ENCODE data around the gene SLC18A3. TPM values are rescaled to one million over a fixed set of nuclear protein-coding genes. Genes with fewer than 3 reads are reported as not detected.

SLC18A3 gene
- total and polyA plus RNA-seq, 5 experiments from 2014 or later = not detected

DNA sequence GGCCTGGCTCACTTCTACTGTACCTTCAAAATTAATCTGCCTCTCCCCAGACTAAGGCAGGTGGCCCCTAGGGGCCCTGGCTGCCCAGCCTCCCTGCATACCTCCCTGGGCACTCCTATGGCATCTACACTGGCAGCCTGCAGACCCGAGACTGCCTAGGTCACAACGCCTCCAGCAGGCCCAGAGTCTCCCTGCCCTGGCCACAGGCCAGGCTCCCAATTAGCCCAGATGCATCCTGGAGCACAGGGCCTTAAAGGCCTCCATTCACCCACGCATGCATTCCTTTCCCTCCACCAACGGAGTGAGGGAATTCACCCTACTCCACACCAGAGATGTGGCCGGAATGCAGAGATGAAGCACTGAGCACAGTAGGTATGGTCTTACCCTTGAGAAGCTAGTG, 5.6 kb downstream of the SLC18A3 start:
- H3K4me1 Mint-ChIP-seq = peaks cover 6 to 27% (median 16%) of the 10 kb centered on the region in 4 donors
- ATAC-seq (no peak), DNase-seq (peak in 1 of 10 donors; percentile 40)
- no peak overlapping the region for H3K27ac Mint-ChIP-seq
- POLR2A ChIA-PET = no interaction called here
- H3K36me3 Mint-ChIP-seq = peaks cover 0 to 4% (median 4%) of the 10 kb centered on the region in 3 donors
- H3K4me3 Mint-ChIP-seq = no peak overlapping the region
- peaks cover 46 to 98% (median 84%) of the 10 kb centered on the region in 5 donors for H3K27me3 Mint-ChIP-seq
- peaks cover 0 to 11% (median 0%) of the 10 kb centered on the region in 9 donors for H3K9me3 Mint-ChIP-seq

GRCh38 chr10:49616421-49617101, 6.5 kb downstream of the SLC18A3 start:
- peaks cover 0 to 9% (median 0%) of the 10 kb centered on the region in 9 donors for H3K9me3 Mint-ChIP-seq
- H3K4me1 Mint-ChIP-seq = peaks cover 6 to 23% (median 13%) of the 10 kb centered on the region in 4 donors
- H3K27me3 Mint-ChIP-seq = peaks cover 46 to 94% (median 78%) of the 10 kb centered on the region in 5 donors
- H3K4me3 Mint-ChIP-seq = no peak overlapping the region
- POLR2A ChIA-PET = no interaction called here
- peaks cover 0 to 4% (median 4%) of the 10 kb centered on the region in 3 donors for H3K36me3 Mint-ChIP-seq
- ATAC-seq (no peak), DNase-seq (peak in 1 of 10 donors; percentile 7)
- no peak overlapping the region for H3K27ac Mint-ChIP-seq

GRCh38 chr10:49617121-49618020, 7.3 kb downstream of the SLC18A3 start:
- ATAC-seq = no peak
- no peak overlapping the region for H3K4me3 Mint-ChIP-seq
- peaks cover 5 to 15% (median 11%) of the 10 kb centered on the region in 4 donors for H3K4me1 Mint-ChIP-seq
- POLR2A ChIA-PET = no interaction called here
- no peak overlapping the region for H3K27ac Mint-ChIP-seq
- H3K9me3 Mint-ChIP-seq = peaks cover 0 to 5% (median 0%) of the 10 kb centered on the region in 9 donors
- peaks cover 38 to 92% (median 70%) of the 10 kb centered on the region in 5 donors for H3K27me3 Mint-ChIP-seq
- H3K36me3 Mint-ChIP-seq = peaks cover 0 to 3% (median 2%) of the 10 kb centered on the region in 3 donors
- peak in 1 of 10 donors; percentile 54 for DNase-seq

- POLR2A ChIA-PET = no interaction called here
- no peaks in the 10 kb centered on the region for H3K36me3 Mint-ChIP-seq
- no peak for ATAC-seq
- DNase-seq = no peak
- peaks cover 0 to 2% (median 0%) of the 10 kb centered on the region in 9 donors for H3K9me3 Mint-ChIP-seq
- H3K4me3 Mint-ChIP-seq = no peak overlapping the region
- peaks cover 1 to 6% (median 3%) of the 10 kb centered on the region in 4 donors for H3K4me1 Mint-ChIP-seq
- H3K27ac Mint-ChIP-seq = no peak overlapping the region
- peaks cover 27 to 87% (median 60%) of the 10 kb centered on the region in 5 donors for H3K27me3 Mint-ChIP-seq
Measured at GRCh38 chr10:49618821-49619220, 8.7 kb downstream of the SLC18A3 start.

GRCh38 chr10:49619613-49620012, 9.5 kb downstream of the SLC18A3 start:
- POLR2A ChIA-PET = no interaction called here
- DNase-seq = peak in 1 of 10 donors; percentile 40
- no peak overlapping the region for H3K27ac Mint-ChIP-seq

GRCh38 chr10:49620286-49620810, 10.2 kb downstream of the SLC18A3 start:
- Mint-ChIP-seq H3K4me3 (no peak overlapping the region), H3K27ac (peak overlapping the region in 1 of 10 donors; percentile 69), H3K9me3 (no peaks in the 10 kb centered on the region), H3K27me3 (peaks cover 25 to 74% (median 55%) of the 10 kb centered on the region in 5 donors), H3K36me3 (no peaks in the 10 kb centered on the region), H3K4me1 (peaks cover 0 to 2% (median under 1%) of the 10 kb centered on the region in 4 donors)
- peak in 1 of 10 donors; percentile 7 for DNase-seq
- POLR2A ChIA-PET = no interaction called here
- no peak for ATAC-seq

More at GRCh38 chr10:49619613-49620012, 9.5 kb downstream of the SLC18A3 start:
- Mint-ChIP-seq H3K9me3 (peaks cover 0 to under 1% (median 0%) of the 10 kb centered on the region in 9 donors), H3K4me1 (peaks cover 0 to 3% (median 2%) of the 10 kb centered on the region in 4 donors), H3K4me3 (no peak overlapping the region), H3K27me3 (peaks cover 26 to 82% (median 59%) of the 10 kb centered on the region in 5 donors), H3K36me3 (no peaks in the 10 kb centered on the region)
- no peak for ATAC-seq

GRCh38 chr10:49620841-49621378, 10.8 kb downstream of the SLC18A3 start:
- Mint-ChIP-seq H3K4me1 (peaks cover 0 to 4% (median 0%) of the 10 kb centered on the region in 4 donors), H3K36me3 (no peaks in the 10 kb centered on the region), H3K4me3 (no peak overlapping the region), H3K9me3 (no peaks in the 10 kb centered on the region), H3K27ac (no peak overlapping the region), H3K27me3 (peaks cover 21 to 69% (median 50%) of the 10 kb centered on the region in 5 donors)
- POLR2A ChIA-PET = no interaction called here
- ATAC-seq (no peak), DNase-seq (peak in 1 of 10 donors; percentile 27)

DNA sequence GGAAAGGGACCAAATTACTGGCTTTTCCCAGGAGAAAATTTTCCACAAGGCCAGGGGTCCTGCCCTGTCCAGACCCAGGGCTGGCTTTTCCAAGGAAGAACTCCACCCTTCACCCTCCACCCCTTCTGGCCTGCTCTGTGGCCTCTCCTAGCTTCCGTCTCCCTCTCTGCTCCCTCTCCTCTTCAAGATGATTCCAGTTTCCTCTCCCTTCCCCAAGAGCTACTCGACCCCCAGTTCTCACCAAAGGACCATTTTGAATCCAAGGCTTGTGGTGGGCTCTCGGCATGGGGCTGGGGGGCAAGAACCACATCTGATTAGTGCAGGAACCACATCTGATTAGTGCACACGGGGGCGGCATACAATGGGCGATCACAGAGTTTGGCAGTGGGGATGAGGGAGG, 11.5 kb downstream of the SLC18A3 start:
- no peak overlapping the region for H3K27ac Mint-ChIP-seq
- H3K27me3 Mint-ChIP-seq = peaks cover 20 to 62% (median 43%) of the 10 kb centered on the region in 5 donors
- peak in 1 of 10 donors; percentile 24 for DNase-seq
- H3K36me3 Mint-ChIP-seq = no peaks in the 10 kb centered on the region
- no peak overlapping the region for H3K4me3 Mint-ChIP-seq
- H3K9me3 Mint-ChIP-seq = peaks cover 0 to 3% (median 0%) of the 10 kb centered on the region in 9 donors
- POLR2A ChIA-PET = no interaction called here
- peaks cover 0 to 4% (median 0%) of the 10 kb centered on the region in 4 donors for H3K4me1 Mint-ChIP-seq
- ATAC-seq = no peak

- POLR2A ChIA-PET = no interaction called here
- H3K4me3 Mint-ChIP-seq = no peak overlapping the region
Measured at GRCh38 chr10:49622426-49623425, 12.6 kb downstream of the SLC18A3 start.

DNA sequence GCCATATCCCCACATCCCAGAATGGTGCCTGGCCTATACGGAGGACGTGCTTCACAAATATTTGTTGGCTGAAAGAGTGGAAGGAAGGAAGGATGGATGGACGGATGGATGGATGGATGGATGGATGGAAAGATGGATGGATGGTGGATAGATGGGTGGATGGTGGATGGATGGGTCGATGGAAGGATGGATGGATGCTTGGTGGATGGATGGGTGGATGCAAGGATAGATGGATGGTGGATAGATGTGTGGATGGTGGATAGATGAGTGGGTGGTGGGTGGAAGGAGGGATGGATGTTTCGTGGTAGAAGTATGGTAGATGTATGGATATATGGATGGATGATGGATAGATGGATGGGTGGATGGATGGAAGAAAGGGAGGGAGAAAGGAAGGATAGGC, 14.5 kb downstream of the SLC18A3 start:
- H3K27ac Mint-ChIP-seq = peak overlapping the region in 2 of 10 donors; percentile 10 to 20
- peaks cover 0 to 4% (median 0%) of the 10 kb centered on the region in 4 donors for H3K4me1 Mint-ChIP-seq
- H3K9me3 Mint-ChIP-seq = peaks cover 0 to 3% (median 0%) of the 10 kb centered on the region in 9 donors
- ATAC-seq = no peak
- no peak for DNase-seq
- POLR2A ChIA-PET = no interaction called here
- H3K4me3 Mint-ChIP-seq = no peak overlapping the region
- H3K27me3 Mint-ChIP-seq = peaks cover 5 to 32% (median 16%) of the 10 kb centered on the region in 5 donors
- no peaks in the 10 kb centered on the region for H3K36me3 Mint-ChIP-seq

More at GRCh38 chr10:49622426-49623425, 12.6 kb downstream of the SLC18A3 start:
- Mint-ChIP-seq H3K27me3 (peaks cover 10 to 51% (median 32%) of the 10 kb centered on the region in 5 donors), H3K4me1 (peaks cover 0 to 4% (median 0%) of the 10 kb centered on the region in 4 donors), H3K9me3 (peaks cover 0 to 3% (median 0%) of the 10 kb centered on the region in 9 donors), H3K36me3 (no peaks in the 10 kb centered on the region), H3K27ac (no peak overlapping the region)
- DNase-seq (peak in 1 of 10 donors; percentile 7), ATAC-seq (no peak)

DNA sequence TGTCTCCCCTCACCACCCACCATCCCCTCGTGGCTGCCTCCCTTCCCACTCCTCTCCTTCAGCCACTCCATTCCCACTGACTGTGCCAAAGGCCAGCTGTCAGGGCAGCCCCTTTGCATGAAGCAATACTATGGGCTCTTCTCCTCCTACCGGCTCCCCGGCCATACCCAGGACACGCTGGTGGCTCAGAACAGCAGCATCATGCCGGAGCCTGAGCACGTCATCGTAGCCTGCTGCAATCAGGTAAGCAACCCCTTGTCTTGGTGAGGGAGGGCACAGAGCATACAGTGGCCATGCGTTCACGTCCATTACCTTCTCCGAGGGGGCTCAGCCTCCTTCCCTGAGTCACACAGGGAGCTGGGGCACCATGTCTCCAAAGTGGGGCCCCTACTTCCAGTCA, 15.3 kb downstream of the SLC18A3 start:
- no peak for DNase-seq
- no peak overlapping the region for H3K27ac Mint-ChIP-seq
- POLR2A ChIA-PET = no interaction called here
- H3K9me3 Mint-ChIP-seq = peaks cover 0 to 3% (median 0%) of the 10 kb centered on the region in 9 donors
- no peak for ATAC-seq
- H3K27me3 Mint-ChIP-seq = peaks cover 0 to 24% (median 10%) of the 10 kb centered on the region in 5 donors
- peaks cover 0 to 2% (median 0%) of the 10 kb centered on the region in 4 donors for H3K4me1 Mint-ChIP-seq
- no peak overlapping the region for H3K4me3 Mint-ChIP-seq
- no peaks in the 10 kb centered on the region for H3K36me3 Mint-ChIP-seq

All from naive thymus-derived CD8-positive, alpha-beta T cell (primary cell).